ENCODE measurements around the gene RPS2.
"Not testable (repeated sequence)": the region's sequence is repeated elsewhere in the genome, so short reads cannot be mapped to it uniquely, and the experiment has no call there.

The RPS2 gene

DNA sequence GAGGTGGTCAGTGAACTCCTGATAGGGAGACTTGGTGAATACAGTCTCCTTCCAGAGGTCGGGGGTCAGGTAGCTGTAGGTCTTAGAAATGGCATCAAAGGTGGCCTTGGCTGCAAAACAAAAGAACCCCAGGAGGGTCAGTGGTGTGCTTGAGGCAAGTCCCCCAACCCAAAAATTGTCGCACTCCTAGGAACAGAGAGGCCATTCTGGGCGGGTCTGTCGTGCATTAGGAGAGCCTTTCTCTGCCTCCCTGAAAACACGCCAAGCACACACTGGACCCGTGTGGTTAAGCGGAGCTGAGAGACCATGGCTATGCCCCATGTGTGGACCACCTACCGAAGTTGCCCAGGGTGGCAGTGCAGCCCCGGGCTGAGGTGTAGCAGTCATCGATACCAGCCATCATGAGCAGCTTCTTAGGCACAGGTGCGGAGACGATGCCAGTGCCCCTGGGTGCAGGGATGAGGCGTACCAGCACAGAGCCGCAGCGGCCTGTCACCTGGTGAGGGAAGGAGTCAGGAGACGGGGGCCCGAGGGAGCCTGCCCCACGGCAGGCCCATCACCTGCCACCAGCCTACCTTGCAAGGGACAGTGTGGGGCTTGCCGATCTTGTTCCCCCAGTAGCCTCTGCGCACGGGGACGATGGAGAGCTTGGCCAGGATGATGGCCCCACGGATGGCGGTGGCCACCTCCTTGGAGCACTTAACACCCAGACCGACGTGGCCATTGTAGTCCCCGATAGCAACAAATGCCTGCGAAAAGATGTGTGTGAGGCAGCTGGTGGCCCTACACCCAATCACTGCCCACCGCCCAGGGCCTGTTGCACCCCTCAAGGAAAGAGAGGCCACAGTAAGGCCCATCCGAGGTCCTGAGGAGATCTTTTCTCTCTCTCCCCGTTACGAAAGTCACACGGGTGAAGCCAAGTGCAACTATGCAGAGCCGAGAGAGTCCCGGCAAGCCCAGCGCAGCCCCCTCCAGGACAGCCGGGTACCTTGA is 2.2 kb downstream of the RPS2 start:
- DNase-seq (ENCODE audit: low read depth), result not testable (repeated sequence)

DNA sequence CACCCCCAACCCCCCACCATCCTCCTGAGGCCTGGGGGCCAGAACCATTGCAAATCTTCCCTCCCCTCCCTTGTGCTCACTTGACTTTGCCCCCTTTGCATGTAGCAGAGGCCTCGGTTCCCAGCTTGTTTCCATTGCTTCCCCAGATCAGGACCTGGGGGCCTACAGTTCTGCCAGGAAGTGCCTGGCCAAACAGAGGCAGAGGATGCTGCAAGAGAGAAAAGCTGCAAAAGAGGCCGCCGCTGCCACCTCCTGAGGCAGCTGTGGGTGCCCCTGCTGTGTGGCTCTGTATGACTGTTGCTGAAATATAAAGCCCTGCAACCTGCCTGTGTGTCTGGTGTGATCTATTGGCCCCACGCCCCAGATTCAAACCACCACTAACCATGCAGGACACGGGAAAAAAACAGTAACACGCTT is 3.0 kb downstream of the RPS2 start:
- DNase-seq (ENCODE audit: low read depth), result no peak

DNA sequence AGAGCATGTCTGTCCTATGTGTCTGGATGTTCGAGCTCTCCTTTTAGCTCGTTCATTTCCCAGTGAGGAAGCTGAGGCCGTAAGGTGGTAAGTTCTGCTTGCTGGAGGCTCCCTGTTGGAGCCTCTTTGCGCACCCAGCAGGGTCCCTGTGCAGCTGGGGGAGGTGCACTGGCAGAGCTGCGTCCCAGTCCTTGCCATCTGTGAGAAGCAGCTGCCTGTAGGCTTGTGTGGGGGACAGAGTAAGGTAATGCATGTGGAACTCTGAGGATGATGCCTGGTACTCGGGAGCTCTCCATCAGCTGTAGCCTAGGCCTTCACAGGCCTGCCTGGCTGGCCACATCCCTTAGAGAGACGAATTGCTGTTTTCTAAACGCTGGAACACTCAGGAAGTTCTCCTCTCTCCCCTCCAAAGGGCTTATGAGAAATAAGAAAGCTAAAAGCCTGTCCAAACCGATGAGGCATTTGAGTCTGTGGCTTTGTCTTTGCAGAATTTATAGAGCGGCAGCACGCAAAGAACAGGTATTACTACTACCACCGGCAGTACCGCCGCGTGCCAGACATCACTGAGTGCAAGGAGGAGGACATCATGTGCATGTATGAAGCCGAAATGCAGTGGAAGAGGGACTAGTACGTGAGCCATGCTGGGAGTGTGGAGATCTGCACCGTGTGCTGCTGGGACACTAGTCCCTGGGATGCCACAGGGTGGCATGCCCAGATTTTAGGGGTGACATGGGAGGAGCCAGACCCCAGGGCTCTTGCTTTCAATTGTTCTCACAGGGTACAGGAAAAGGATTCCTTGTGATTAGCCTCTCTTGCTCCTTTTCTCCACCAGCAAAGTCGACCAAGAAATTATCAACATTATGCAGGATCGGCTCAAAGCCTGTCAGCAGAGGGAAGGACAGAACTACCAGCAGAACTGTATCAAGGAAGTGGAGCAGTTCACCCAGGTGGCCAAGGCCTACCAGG is 3.7 kb downstream of the RPS2 start:
- no peak for DNase-seq (ENCODE audit: low read depth)

DNA sequence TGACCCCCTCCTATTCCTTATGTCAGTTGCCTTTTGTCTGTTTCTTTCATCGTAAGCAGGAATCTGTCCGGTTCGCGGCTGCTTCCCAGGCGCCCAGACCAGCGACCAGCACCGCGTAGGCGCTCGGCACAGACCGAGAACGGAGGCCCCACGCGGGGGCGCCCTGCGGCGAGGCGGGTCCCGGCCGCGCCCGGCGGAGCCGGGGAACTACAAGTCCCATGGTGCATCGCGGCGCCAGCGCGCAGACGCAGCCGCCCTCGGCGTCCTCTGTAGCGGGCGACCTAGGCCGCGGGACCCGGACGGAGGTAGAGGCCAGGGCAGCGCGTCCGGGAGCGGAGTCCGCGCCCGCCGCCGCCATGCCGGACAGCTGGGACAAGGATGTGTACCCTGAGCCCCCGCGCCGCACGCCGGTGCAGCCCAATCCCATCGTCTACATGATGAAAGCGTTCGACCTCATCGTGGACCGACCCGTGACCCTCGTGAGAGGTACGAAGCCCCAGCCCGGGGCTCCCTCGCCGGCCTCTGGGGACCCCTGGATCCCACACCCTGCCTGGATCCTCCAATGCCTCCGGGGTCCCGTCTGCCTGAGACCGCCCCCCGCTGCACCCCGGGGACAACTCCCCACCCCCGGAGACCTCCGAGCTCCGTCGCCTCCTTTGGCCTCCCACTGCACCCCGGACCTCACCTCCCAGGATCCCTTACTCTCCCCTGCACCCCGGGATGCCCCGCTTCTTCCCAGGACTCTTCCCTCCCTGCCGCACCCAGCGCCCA is 5.2 kb downstream of the RPS2 start, which contains the start of gene NDUFB10:
TSS of gene NDUFB10 (plus strand) at position 270 of the 771 bp plus-strand sequence. CDS start at position 357, 87 bp downstream.
- DNase-seq (ENCODE audit: low read depth), result peak; percentile 83

DNA sequence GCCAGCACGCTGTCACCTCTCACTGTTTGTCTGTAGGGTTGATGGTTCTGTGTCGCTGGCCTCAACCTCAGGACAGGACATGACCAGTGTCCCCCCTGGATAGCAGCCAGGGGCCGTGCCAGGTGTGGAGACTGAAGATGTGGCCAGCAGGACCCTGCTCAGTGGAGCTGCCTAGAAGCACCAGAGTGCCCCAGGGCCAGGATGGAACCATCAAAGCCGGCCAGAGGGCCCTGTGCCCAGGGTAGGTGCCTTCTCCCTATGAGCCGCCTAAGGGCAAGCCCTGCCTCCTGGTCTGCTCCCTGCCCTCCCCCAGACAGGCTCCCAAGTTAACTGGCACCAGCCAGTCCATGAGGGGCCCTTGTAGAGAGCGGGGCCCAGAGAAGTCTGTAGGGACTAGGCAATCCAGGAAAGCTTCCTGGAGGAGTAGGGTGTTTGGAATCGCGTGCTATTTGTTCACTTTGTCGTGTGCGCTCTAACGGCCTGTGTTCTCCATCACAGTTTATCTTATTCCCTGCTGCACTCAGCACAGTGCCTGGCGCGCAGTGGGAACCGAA is 5.8 kb downstream of the RPS2 start:
- DNase-seq (ENCODE audit: low read depth), result no peak

DNA sequence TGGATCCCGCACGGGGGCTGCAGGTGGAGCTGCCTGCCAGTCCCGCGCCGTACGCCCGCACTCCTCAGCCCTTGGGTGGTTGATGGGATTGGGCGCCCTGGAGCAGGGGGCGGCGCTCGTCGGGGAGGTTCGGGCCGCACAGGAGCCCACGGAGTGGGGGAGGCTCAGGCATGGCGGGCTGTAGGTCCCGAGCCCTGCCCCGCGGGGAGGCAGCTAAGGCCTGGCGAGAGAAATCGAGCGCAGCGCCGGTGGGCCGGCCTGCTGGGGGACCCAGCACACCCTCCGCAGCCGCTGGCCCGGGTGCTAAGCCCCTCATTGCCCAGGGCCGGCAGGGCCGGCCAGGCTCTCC is 6.5 kb downstream of the RPS2 start:
- DNase-seq (ENCODE audit: low read depth), result not testable (repeated sequence)

DNA sequence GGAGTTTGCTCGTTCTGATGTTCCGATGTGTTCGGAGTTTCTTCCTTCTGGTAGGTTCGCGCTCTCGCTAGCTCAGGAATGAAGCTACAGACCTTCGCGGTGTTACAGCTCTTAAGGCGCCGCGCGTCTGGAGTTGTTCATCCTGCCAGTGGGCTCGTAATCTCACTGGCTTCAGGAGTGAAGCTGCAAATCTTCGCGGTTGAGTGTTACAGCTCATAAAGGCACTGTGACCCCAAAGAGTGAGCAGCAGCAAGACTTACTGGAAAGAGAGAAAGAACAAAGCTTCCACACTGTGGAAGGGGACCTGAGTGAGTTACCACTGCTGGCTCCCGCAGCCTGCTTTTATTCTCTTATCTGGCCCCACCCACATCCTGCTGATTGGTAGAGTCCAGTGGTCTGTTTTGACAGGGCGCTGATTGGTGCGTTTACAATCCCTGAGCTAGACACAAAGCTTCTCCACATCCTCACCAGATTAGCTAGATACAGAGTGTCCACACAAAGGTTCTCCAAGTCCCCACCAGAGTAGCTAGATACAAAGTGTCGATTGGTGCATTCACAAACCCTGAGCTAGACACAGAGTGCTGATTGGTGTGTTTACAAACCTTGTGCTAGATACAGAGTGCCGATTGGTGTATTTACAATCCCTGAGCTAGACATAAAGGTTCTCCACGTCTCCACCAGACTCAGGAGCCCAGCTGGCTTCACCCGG is 7.0 kb downstream of the RPS2 start:
- not testable (repeated sequence) for DNase-seq (ENCODE audit: low read depth)

DNA sequence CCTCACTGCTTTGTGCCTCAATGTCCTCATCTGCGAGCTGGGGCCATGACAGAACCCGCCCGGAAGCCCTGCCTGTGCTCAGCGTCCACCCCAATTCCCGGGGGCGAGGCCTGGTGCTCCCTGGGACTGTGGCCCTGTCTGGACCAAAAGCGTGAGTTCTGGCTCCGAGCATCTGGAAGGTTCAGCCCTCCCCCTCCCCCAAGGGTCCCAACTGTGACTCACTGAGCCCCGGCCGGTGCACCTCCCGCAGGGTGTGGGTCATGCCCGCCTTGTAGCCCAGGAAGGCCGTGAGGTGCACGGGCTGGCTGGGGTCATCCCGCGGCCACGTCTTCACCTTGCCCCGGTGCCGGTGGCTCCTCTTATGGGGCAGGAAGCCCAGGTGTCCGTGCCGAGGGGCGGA is 10.9 kb downstream of the RPS2 start:
- DNase-seq (ENCODE audit: low read depth), result no peak

DNA sequence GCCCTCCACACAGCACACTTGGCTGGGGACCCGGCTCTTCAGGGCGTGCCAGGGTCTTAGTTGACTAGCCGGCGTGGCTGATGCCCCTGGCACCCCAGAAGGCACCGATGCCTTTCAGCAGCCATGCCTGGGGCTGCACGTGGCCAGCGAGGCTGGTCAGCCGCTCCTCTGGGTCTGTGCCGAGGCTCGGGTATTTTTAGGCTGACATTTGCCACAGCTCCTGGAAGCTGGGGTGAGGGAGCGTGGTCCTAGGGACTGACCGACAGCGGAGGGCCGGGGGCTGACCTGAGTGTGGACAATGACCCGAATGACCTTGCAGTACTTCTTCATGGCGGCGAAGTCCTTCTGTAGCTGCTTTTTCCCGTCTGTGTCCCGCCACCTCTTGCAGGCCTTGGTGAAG is 14.1 kb downstream of the RPS2 start:
- DNase-seq (ENCODE audit: low read depth), result no peak

DNA sequence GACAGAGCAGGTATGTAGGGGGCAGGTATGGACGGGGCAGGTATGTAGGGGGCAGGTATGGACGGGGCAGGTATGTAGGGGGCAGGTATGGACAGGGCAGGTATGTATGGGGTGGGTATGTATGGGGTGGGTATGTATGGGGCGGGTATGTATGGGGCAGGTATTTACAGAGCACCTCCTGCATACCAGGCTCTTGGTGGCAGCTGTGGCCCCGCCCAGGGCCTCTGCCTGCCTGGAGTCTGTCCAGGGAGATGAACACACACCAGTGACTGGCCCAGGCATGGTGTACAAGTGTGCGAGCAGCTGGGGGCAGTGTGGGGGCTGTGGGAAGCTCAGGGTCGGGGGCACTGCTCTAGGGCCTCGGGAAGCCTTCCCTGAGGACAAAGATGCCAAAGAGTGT is 14.6 kb downstream of the RPS2 start:
- DNase-seq (ENCODE audit: low read depth), result no peak

DNA sequence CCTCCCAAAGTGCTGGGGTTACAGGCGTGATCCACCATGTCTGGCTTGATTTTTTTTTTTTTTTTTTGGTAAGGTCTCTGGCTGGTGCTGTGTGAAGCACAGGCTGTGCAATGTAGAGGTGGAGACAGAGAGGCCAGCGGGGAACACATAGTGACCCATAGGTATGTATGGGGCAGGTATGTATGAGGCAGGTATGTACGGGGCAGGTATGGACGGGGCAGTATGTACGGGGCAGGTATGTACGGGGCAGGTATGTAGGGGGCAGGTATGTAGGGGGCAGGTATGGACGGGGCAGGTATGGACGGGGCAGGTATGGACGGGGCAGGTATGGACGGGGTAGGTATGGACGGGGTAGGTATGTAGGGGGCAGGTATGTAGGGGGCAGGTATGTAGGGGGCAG is 15.1 kb downstream of the RPS2 start:
- DNase-seq (ENCODE audit: low read depth), result no peak

DNA sequence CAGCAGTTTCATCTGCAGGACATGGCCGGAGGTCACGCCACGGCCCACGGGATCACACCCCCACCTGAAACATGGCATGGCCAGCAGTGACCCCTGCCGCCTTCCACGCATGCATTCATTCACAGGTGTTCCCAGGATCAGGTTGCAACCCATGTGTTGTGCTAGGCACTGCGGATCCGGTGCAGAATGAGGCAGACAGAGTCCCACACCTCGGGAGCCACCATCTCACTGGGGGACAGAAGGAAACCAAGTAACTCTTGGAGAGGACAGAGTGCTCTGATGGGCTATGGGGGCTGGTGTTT is 17.3 kb downstream of the RPS2 start:
- DNase-seq (ENCODE audit: low read depth), result no peak

DNA sequence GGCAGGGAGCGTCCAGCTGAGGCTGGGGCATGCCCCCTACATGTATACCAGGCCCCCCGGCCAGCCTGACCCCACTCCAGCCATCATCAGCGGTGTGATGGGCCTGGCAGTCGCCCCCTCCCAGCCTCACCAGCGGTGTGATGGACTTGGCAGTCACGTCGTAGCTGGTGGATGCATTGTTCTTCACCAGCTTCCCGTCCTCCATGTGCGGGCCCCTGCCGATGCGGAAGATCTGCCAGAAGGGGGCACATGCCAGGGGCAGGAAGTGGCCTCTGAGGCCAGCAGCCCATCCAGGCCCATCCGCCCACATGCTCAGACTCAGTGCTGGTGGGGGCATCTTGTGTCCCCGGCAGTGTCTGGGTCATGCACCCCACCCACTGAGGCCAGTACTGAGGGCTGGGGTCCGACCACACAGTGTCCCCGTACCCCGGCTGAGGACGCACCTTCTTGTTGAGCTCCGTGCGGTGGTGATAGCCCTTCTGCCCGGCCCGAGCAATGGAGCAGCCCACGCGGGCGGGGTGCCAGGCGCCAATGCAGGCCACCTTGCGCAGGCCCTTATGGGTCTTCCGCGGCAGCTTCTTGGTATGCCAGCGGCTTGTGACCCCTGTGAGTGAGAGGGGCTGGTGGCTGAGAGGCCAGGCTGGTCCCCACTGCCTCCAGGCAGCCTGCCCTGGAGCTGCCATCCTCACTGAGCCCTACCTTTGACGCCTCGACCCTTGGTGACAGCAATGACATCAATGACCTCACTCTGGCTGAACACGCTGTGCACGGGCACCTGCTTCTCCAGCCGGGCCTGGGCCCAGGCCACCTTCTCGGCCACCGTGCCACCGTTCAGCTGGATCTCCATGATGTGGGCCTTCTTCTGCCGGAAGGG is 17.9 kb downstream of the RPS2 start:
- no peak for DNase-seq (ENCODE audit: low read depth)

DNA sequence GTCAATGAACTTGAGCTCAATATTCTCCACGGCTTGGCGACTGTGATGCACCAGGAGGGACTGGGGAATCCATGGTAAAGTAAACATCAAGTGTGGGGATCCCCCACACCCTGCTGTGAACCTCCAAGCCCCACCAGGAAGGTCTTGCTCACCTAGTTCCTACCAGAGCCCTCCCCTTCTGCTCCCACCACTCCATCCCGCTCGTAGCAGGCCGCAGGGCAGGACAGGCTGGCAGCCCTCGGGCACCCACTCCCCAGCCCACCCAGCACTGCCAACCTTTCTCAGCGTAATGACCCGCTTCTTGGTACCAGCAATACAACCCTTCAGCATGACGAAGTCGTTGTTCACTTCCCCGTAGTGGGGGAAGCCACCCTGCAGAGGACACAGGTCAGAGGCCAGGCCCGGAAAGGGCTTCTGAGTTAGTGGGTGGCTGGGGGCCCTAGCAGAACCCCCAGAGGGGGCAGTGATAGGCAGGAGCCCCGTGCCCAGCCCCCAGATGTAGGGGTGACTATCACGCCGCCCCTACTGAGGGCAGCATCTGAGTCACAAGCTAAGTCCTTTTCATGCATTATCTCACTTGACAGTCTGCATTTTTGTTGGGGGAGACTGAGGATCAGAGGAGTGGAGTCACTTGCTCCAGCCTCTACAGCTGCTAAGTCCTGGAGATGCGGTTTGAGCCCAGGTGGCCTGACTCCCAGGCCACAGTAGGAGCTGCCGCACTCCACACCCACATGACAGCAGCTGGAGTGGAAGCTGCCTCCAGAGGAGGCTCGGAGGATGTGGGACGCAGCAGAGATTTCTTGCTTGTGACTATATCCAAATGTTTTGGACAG is 18.9 kb downstream of the RPS2 start:
- no peak for DNase-seq (ENCODE audit: low read depth)

DNA sequence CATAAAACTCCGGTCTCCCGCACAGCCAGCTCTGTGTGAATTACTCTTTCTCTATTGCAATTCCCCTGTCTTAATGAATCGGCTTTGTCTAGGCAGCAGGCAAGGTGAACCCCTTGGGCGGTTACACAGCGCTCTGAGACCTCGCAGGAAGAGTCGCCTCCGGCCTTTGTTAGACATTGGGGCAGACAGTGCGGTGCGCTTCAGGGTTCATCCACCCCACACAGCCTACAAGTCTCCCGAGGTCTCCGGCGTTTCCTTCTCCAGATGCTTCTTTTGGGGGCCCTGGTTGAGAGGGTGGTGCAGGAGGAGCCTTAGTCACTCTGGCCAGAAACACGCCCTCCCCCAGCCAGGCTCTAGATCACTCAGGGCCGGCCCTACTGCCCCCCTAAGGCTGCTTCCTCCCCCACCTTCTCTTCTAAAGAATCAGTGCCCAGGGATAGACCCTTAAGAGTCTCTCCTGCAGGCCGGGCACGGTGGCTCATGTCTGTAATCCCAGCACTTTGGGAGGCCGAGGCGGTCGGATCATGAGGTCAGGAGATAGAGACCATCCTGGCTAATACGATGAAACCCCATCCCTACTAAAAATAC is 19.9 kb downstream of the RPS2 start:
- DNase-seq (ENCODE audit: low read depth), result no peak

DNA sequence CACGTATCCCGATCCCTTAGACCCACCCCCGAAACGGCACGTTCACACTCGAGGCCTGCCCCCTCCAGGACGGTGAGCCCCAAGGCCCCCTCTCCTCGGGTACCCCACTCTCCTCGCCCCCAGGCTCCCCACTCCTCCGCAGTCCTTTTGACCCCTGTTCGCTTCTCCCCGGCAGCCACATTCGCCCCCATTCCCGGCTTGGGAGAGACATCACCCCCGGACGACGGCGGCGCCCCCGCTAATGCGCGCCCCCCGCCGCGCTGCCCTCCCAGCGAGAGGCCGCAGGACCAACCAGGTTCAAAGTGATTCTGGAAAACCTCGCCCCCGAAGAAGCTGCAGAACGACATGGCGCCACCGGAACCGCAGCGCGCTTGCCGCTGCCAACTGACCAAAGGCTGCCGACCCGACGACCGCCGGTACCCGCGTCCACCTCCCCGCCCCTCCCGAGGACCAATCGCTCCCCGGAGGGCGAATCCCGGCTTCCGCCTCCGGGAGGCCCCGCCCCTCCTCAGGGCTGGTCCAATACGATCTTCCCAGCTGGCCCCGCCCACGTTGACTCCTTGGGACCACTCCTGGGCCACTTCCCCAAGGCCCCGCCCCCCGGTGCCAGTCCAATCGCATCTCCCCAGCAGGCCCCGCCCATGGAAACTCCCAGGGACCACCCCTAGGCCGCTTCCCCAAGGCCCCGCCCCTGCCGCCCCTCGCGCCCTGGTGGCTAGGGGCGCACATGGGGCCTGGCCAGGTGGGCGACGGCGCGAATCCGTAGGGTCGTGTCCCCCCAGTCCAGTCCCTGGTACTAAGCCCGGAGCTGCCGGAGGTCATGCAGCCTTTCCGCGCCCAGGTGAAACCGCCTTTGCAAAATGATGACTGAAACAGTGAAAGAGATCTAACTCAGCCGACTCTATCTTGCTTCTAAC is 21.6 kb downstream of the RPS2 start, which contains the start of gene MSRB1:
TSS of gene MSRB1 (minus strand) at position 390 of the 917 bp plus-strand sequence. CDS start at position 347, 43 bp downstream.
- peak; percentile 87 for DNase-seq (ENCODE audit: low read depth)

DNA sequence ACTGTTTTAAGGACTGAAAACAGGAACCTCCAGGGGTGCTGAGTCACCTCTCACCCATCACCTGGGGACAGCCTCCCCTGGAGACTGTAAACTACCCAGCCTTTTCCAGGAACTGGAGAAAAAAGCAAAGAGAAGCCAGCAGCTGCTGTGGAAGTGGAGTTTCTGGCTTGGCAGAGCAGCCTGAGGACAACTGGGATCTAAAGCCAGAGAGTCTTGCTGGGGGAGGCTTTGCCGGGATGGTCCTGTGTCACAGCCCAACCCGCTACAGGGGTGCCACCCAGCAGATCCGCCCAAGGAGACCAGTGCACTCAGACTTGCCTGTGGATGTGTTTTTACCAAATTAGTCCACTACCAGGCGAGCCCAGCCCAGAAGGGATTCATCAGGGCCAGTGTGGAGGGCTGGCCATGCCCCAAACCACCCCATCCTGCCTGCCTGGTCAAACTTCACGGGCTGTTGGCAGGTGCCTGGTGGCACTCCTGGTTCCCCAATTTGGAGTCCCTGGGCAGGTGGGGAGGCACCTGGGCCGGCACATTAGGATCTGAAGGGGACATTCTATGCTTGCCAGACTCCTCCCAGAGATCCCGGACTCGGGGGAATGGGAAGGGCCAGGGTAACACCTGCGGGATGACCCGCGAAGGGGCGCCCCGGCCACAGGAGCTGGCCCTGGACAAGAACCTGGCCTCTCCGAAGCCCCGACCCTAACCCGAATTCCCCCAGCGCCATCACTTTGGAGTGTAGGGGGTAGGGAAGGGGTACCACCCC is 22.4 kb downstream of the RPS2 start:
- no peak for DNase-seq (ENCODE audit: low read depth)
